ENCODE results near the gene CLIP4. TPM values are rescaled to one million over a fixed set of nuclear protein-coding genes. Genes with fewer than 3 reads are reported as not detected.

Gene CLIP4
- total and polyA plus RNA-seq, 2 of the 13 experiments (the other 11 are each of a cell fraction or from before 2014, with no cell fraction given) = 0.46 to 0.49 TPM

DNA sequence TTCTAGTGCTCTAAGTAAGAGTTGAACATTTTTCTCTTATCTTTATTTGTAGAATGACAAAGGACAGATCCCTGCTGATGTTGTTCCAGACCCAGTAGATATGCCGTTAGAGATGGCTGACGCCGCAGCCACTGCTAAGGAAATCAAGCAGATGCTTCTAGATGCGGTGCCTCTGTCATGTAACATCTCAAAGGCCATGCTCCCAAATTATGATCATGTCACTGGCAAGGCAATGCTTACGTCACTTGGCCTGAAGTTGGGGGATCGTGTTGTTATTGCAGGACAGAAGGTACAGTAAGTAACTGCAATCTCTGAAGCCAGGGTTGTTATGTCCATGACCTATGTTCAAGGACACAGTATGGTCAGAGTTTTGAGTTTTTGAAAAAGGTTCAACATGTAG lies 28.4 kb downstream of the CLIP4 start:
- BruUV-seq (replicated peaks) = no TSS peak
- no peak overlapping the region for H3K9ac ChIP-seq (ENCODE audit: insufficient read depth, low read depth, low read length)
- ChIA-PET POLR2A (no interaction called here), CTCF (ENCODE audit: low intra/inter-chr PET ratio, low total read pairs) (no interaction called here)
- H4K20me1 ChIP-seq (ENCODE audit: insufficient read depth, low read length) = no peaks in the 10 kb centered on the region
- 56% methylated on average over 6 of the region's 6 CpGs for WGBS (ENCODE audit: low lambda C conversion rate)
- H2AFZ ChIP-seq (ENCODE audit: low read length) = no peak overlapping the region
- ATAC-seq (no peak), FAIRE-seq (no peak), DNase-seq (ENCODE audit: low spot score) (no peak)
- H3K9me3 ChIP-seq (ENCODE audit: low read length) = peaks cover 4% of the 10 kb centered on the region; the same call in 1 of the 2 replicates
- H3K4me2 ChIP-seq (ENCODE audit: low read depth, low read length) = no peak overlapping the region
- H3K4me1 ChIP-seq (ENCODE audit: insufficient read depth, low read length) = no peaks in the 10 kb centered on the region
- TF ChIP-seq CREB1 (IDR thresholded peaks at IDR 0.05) = peak; percentile 56; the same call in 1 of the 2 replicates
- no peak for TF ChIP-seq CREB1 (CRISPR knock-in tag; IDR thresholded peaks at IDR 0.05)
- TF ChIP-seq ZNF879 (CRISPR knock-in tag; IDR thresholded peaks at IDR 0.05) = no peak
- H3K36me3 ChIP-seq (replicated peaks in 1 of 2; ENCODE audit: control insufficient read depth in 1 of 2, insufficient read depth in 2 of 2, low read length in 2 of 2) = no peaks in the 10 kb centered on the region
- no peak overlapping the region for H3K27ac ChIP-seq (ENCODE audit: extremely low read length, insufficient read depth, low read length)
- no peaks in the 10 kb centered on the region for H3K79me2 ChIP-seq (ENCODE audit: insufficient read depth, low read length)
- intact Hi-C loops (cut with micrococcal nuclease; ENCODE audit: unreplicated experiment) = no loop called here
- H3K27me3 ChIP-seq (ENCODE audit: control insufficient read depth in 1 of 2, insufficient read depth in 2 of 2, low read length in 2 of 2) = no peaks in the 10 kb centered on the region
- H3K4me3 ChIP-seq (replicated peaks in 1 of 3; ENCODE audit: insufficient read depth in 1 of 3, low read depth in 2 of 3, low read length in 3 of 3) = no peak overlapping the region
- in situ Hi-C loops (cut with HindIII; ENCODE audit: extremely low pct_ligation_motif_present, low pct_unique_long_range_greater_than_20kb) = no loop called here

DNA sequence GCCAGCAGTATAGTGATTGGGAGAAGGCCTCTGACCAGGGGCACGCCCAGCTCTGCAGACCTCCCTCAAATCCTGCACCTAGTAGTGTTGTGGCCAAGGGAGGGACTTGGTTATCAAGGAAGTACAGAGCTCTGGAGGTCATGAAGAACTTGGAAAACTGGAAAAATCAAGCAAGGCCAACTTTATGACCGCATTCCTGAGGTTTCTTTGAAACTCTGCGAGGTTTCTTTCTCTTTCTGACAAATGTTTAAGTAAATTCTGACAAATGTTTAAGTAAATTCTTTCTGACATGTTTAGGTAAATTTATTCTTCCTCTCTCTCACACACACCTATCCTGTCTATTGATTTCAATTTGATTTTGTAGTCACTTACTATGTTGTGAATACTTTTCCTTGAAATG lies 31.0 kb downstream of the CLIP4 start:
- ChIA-PET POLR2A (no interaction called here), CTCF (ENCODE audit: low intra/inter-chr PET ratio, low total read pairs) (no interaction called here)
- no peaks in the 10 kb centered on the region for H4K20me1 ChIP-seq (ENCODE audit: insufficient read depth, low read length)
- no TSS peak for BruUV-seq (replicated peaks)
- H3K9me3 ChIP-seq (ENCODE audit: low read length) = no peaks in the 10 kb centered on the region
- H3K27me3 ChIP-seq (ENCODE audit: control insufficient read depth in 1 of 2, insufficient read depth in 2 of 2, low read length in 2 of 2) = no peaks in the 10 kb centered on the region
- intact Hi-C loops (cut with micrococcal nuclease; ENCODE audit: unreplicated experiment) = no loop called here
- no peak overlapping the region for H3K4me3 ChIP-seq (replicated peaks in 1 of 3; ENCODE audit: insufficient read depth in 1 of 3, low read depth in 2 of 3, low read length in 3 of 3)
- no peaks in the 10 kb centered on the region for H3K36me3 ChIP-seq (replicated peaks in 1 of 2; ENCODE audit: control insufficient read depth in 1 of 2, insufficient read depth in 2 of 2, low read length in 2 of 2)
- no peak overlapping the region for H2AFZ ChIP-seq (ENCODE audit: low read length)
- H3K4me2 ChIP-seq (ENCODE audit: low read depth, low read length) = no peak overlapping the region
- 10% methylated on average over 3 of the region's 3 CpGs for WGBS (ENCODE audit: low lambda C conversion rate)
- in situ Hi-C loops (cut with HindIII; ENCODE audit: extremely low pct_ligation_motif_present, low pct_unique_long_range_greater_than_20kb) = no loop called here
- no peak overlapping the region for H3K9ac ChIP-seq (ENCODE audit: insufficient read depth, low read depth, low read length)
- no peak for DNase-seq (ENCODE audit: low spot score)
- no peak for ATAC-seq
- no peak overlapping the region for H3K27ac ChIP-seq (ENCODE audit: extremely low read length, insufficient read depth, low read length)
- no peaks in the 10 kb centered on the region for H3K4me1 ChIP-seq (ENCODE audit: insufficient read depth, low read length)
- no peak for FAIRE-seq
- H3K79me2 ChIP-seq (ENCODE audit: insufficient read depth, low read length) = no peaks in the 10 kb centered on the region
- TF ChIP-seq, protein P1, sequence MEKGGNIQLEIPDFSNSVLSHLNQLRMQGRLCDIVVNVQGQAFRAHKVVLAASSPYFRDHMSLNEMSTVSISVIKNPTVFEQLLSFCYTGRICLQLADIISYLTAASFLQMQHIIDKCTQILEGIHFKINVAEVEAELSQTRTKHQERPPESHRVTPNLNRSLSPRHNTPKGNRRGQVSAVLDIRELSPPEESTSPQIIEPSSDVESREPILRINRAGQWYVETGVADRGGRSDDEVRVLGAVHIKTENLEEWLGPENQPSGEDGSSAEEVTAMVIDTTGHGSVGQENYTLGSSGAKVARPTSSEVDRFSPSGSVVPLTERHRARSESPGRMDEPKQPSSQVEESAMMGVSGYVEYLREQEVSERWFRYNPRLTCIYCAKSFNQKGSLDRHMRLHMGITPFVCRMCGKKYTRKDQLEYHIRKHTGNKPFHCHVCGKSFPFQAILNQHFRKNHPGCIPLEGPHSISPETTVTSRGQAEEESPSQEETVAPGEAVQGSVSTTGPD (CRISPR knock-in tag; IDR thresholded peaks at IDR 0.05) = no peak
- TF ChIP-seq, protein P2, sequence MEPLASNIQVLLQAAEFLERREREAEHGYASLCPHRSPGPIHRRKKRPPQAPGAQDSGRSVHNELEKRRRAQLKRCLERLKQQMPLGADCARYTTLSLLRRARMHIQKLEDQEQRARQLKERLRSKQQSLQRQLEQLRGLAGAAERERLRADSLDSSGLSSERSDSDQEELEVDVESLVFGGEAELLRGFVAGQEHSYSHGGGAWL (CRISPR knock-in tag; IDR thresholded peaks at IDR 0.05) = no peak
- TF ChIP-seq ZBTB1 (CRISPR knock-in tag; IDR thresholded peaks at IDR 0.05; ENCODE audit: borderline replicate concordance) = no peak
- TF ChIP-seq ZNF747 (CRISPR knock-in tag; IDR thresholded peaks at IDR 0.05; ENCODE audit: borderline replicate concordance) = no peak
- TF ChIP-seq MAF1 (CRISPR knock-in tag; IDR thresholded peaks at IDR 0.05; ENCODE audit: borderline replicate concordance) = no peak
- TF ChIP-seq ZNF510 (CRISPR knock-in tag; IDR thresholded peaks at IDR 0.05; ENCODE audit: low read depth) = no peak
- no peak for TF ChIP-seq HMGA1 (CRISPR knock-in tag; conservative IDR thresholded peaks at IDR 0.05)
- TF ChIP-seq ADNP (CRISPR knock-in tag; IDR thresholded peaks at IDR 0.05) = no peak
- TF ChIP-seq IRX3 (CRISPR knock-in tag; IDR thresholded peaks at IDR 0.05; ENCODE audit: borderline replicate concordance, low read depth) = no peak
- no peak for TF ChIP-seq E2F5 (CRISPR knock-in tag; conservative IDR thresholded peaks at IDR 0.05)
- TF ChIP-seq CEBPG (CRISPR knock-in tag; IDR thresholded peaks at IDR 0.05) = no peak
- no peak for TF ChIP-seq FOXP1 (IDR thresholded peaks at IDR 0.05)
- no peak for TF ChIP-seq FOXP1 (CRISPR knock-in tag; IDR thresholded peaks at IDR 0.05)
- no peak for TF ChIP-seq ESRRA (CRISPR knock-in tag; IDR thresholded peaks at IDR 0.05; ENCODE audit: low read depth)
- TF ChIP-seq ZNF772 (CRISPR knock-in tag; IDR thresholded peaks at IDR 0.05) = no peak
- TF ChIP-seq ZFP82 (CRISPR knock-in tag; IDR thresholded peaks at IDR 0.05; ENCODE audit: borderline replicate concordance) = no peak
